Measurements from ENCODE around the gene PANK3.

- TF ChIP-seq CTCF (IDR thresholded peaks at IDR 0.05; ENCODE audit: insufficient read depth, low read length), result no peak
- no peak for TF ChIP-seq POLR2AphosphoS5 (IDR thresholded peaks at IDR 0.05; ENCODE audit: low read depth)
- no peak for TF ChIP-seq REST (IDR thresholded peaks at IDR 0.05; ENCODE audit: insufficient replicate concordance, low read depth)
Observed at GRCh38 chr5:168562279-168562678, 16.9 kb downstream of the PANK3 start.
